H1 (cell line): ENCODE results near the gene SIK3. TPM values are rescaled to one million over a fixed set of nuclear protein-coding genes. Genes with fewer than 3 reads are reported as not detected.

Source experiments
- CREB1 ChIP-seq: IDR thresholded peaks from 2 replicates; pipeline ENCODE4 v1.6.1; 2012; ENCODE audit warnings: inconsistent platforms
- GTF2F1 ChIP-seq: IDR thresholded peaks from 2 replicates; pipeline ENCODE4 v1.6.1; 2012; ENCODE audit warnings: low read depth, low read length, improper control_type of control experiment, borderline replicate concordance
- POLR2AphosphoS5 ChIP-seq: IDR thresholded peaks from 2 replicates; pipeline ENCODE4 v1.6.1; 2011; ENCODE audit warnings: low read depth, low read length
- TBP ChIP-seq: IDR thresholded peaks from 2 replicates; pipeline ENCODE4 v1.6.1; 2011; ENCODE audit warnings: low read depth, low read length, improper control_type of control experiment
- polyA plus RNA-seq, 7 experiments: library from polyadenylated mRNA; depleted of rRNA in 3 of 7; stranded (reverse) in 5 of 7; unstranded in 2 of 7; fragments of >200 nt in 5 of 7; fragments of 200-250 nt in 2 of 7; gene quantifications; 1 replicate in 5 of 7; 2 replicates in 1 of 7; 4 replicates in 1 of 7; pipeline versions ENCODE4 v1.2.1 to v1.2.3, GENCODE V29; 2011 to 2013; ENCODE audit warnings: missing spikeins in 2 of 7, mixed read lengths in 2 of 7
- total RNA-seq: library from RNA; stranded (reverse); fragmentation: NEBNext Ultra II Directional; extraction: Animal tissue kit (Norgen Biotek cat#: 25700); gene quantifications from 2 replicates; pipeline ENCODE4 v1.2.1, GENCODE V29; 2021

Gene SIK3
- total and polyA plus RNA-seq, 2 of the 8 experiments (the other 6 are each of a cell fraction or from before 2014, with no cell fraction given), result 19.9 to 32.1 TPM

- TF ChIP-seq GTF2F1, result no peak
- no peak for TF ChIP-seq POLR2AphosphoS5
- no peak for TF ChIP-seq CREB1
- no peak for TF ChIP-seq TBP
Measured at GRCh38 chr11:116822575-116822974, 275.7 kb downstream of the SIK3 start (continued).
